Progenitor cell of endocrine pancreas (in vitro differentiated cells): ENCODE results near the gene SSBP2. TPM values are rescaled to one million over a fixed set of nuclear protein-coding genes. Genes with fewer than 3 reads are reported as not detected.
"Not testable (repeated sequence)": the region's sequence is repeated elsewhere in the genome, so short reads cannot be mapped to it uniquely, and the experiment has no call there.

Experiments used
- DNase-seq: peaks from one replicate; pipeline ENCODE4 v3.0.0; 2021; ENCODE audit warnings: low spot score; ENCODE audit not compliant: unreplicated experiment
- H3K27ac Mint-ChIP-seq: 2 replicates; pipeline ENCODE4 v1.8.0; 2021; ENCODE audit warnings: mild to moderate bottlenecking, moderate library complexity, mixed read lengths
- H3K27me3 Mint-ChIP-seq: 2 replicates; pipeline ENCODE4 v1.8.0; 2021; ENCODE audit warnings: mixed read lengths
- H3K36me3 Mint-ChIP-seq: 2 replicates; pipeline ENCODE4 v1.8.0; 2022; ENCODE audit warnings: mixed read lengths; ENCODE audit not compliant: insufficient read depth
- H3K4me1 Mint-ChIP-seq: 2 replicates; pipeline ENCODE4 v1.8.0; 2021; ENCODE audit warnings: low read depth, mixed read lengths
- H3K4me3 Mint-ChIP-seq: 2 replicates; pipeline ENCODE4 v1.8.0; 2021; ENCODE audit warnings: low read depth, mild to moderate bottlenecking, moderate library complexity, mixed read lengths
- H3K9me3 Mint-ChIP-seq: 2 replicates; pipeline ENCODE4 v1.8.0; 2021; ENCODE audit warnings: low read depth, mixed read lengths
- total RNA-seq: library from RNA; stranded (reverse); gene quantifications from 2 replicates; pipeline ENCODE4 v1.2.1, GENCODE V29; 2021
- TF ChIP-seq, protein P1 (sequence below): fragments of 200-600 bp; sonication (generic); IDR thresholded peaks from one replicate; pipeline ENCODE4 v1.5.0; 2021; ENCODE audit warnings: antibody characterized with exemption, mild to moderate bottlenecking; ENCODE audit not compliant: unreplicated experiment

SSBP2 gene
- total RNA-seq, 1 donor from 2014 or later, result 66.6 TPM

DNA sequence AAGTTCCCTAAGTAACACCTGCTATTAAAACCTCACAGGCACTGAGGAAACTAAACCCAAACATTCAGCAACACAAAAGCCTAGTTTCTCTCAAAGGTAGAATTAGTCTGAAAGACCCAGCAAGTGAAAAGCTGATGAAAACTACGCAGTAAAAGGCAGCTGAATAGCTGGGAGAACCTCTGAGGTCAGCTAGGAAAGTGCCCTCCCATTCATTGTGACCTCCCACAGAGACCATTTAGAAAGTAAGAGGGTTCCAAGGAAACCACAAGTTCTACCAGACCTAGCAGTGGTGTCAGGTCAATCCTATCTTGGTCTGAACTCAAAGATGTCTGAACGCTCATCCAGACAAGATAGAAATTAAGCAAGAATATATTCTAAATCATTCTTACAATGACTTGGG is 144.7 kb downstream of the SSBP2 start:
- Mint-ChIP-seq H3K4me3 (no peak overlapping the region), H3K27me3 (no peaks in the 10 kb centered on the region), H3K4me1 (peaks cover 8% of the 10 kb centered on the region), H3K27ac (no peak overlapping the region), H3K36me3 (peaks cover 19% of the 10 kb centered on the region), H3K9me3 (peaks cover 4% of the 10 kb centered on the region)
- TF ChIP-seq, protein P1, sequence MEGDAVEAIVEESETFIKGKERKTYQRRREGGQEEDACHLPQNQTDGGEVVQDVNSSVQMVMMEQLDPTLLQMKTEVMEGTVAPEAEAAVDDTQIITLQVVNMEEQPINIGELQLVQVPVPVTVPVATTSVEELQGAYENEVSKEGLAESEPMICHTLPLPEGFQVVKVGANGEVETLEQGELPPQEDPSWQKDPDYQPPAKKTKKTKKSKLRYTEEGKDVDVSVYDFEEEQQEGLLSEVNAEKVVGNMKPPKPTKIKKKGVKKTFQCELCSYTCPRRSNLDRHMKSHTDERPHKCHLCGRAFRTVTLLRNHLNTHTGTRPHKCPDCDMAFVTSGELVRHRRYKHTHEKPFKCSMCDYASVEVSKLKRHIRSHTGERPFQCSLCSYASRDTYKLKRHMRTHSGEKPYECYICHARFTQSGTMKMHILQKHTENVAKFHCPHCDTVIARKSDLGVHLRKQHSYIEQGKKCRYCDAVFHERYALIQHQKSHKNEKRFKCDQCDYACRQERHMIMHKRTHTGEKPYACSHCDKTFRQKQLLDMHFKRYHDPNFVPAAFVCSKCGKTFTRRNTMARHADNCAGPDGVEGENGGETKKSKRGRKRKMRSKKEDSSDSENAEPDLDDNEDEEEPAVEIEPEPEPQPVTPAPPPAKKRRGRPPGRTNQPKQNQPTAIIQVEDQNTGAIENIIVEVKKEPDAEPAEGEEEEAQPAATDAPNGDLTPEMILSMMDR, result no peak
- no peak for DNase-seq

DNA sequence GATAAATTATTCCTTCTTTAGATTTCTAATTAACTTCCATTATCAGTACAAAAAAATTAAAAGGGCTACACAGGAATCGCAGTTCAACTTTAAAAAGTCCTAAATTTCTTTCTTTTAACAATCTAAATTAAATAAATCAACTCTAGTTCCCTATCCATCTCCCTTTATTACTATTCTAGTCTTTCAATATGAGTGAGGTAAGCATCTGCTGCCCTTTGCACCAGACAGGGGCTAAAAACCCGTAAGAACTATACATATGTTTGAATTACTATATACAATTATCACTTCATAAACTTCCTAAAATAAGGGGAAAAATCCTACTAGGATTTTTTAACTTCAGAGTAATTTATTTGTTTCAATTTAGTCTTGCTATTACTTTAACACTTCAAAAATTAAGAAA is 145.6 kb downstream of the SSBP2 start:
- no peak for DNase-seq
- peaks cover 8% of the 10 kb centered on the region for H3K4me1 Mint-ChIP-seq
- no peak overlapping the region for H3K4me3 Mint-ChIP-seq
- TF ChIP-seq, protein P1, result no peak
- no peak overlapping the region for H3K27ac Mint-ChIP-seq
- H3K36me3 Mint-ChIP-seq, result peaks cover 13% of the 10 kb centered on the region
- no peaks in the 10 kb centered on the region for H3K27me3 Mint-ChIP-seq
- peaks cover 4% of the 10 kb centered on the region for H3K9me3 Mint-ChIP-seq

GRCh38 chr5:81604193-81604592 is 146.7 kb downstream of the SSBP2 start:
- Mint-ChIP-seq H3K27me3 (no peaks in the 10 kb centered on the region), H3K4me3 (no peak overlapping the region), H3K36me3 (peaks cover 8% of the 10 kb centered on the region), H3K9me3 (no peaks in the 10 kb centered on the region), H3K4me1 (peaks cover 8% of the 10 kb centered on the region), H3K27ac (no peak overlapping the region)
- DNase-seq, result no peak
- TF ChIP-seq, protein P1, result no peak

- H3K27ac Mint-ChIP-seq, result no peak overlapping the region
- TF ChIP-seq, protein P1, result no peak
- peaks cover 18% of the 10 kb centered on the region for H3K36me3 Mint-ChIP-seq
- peaks cover 8% of the 10 kb centered on the region for H3K4me1 Mint-ChIP-seq
- H3K9me3 Mint-ChIP-seq, result peaks cover 9% of the 10 kb centered on the region
- no peak for DNase-seq
- H3K27me3 Mint-ChIP-seq, result no peaks in the 10 kb centered on the region
- H3K4me3 Mint-ChIP-seq, result no peak overlapping the region
Measured at GRCh38 chr5:81601919-81602318, 149.0 kb downstream of the SSBP2 start.

GRCh38 chr5:81592085-81592484 is 158.8 kb downstream of the SSBP2 start:
- not testable (repeated sequence) for H3K27ac Mint-ChIP-seq, H3K4me3 Mint-ChIP-seq, H3K27me3 Mint-ChIP-seq, DNase-seq
- Mint-ChIP-seq H3K9me3 (peaks cover 24% of the 10 kb centered on the region), H3K4me1 (peaks cover 17% of the 10 kb centered on the region), H3K36me3 (peaks cover 35% of the 10 kb centered on the region)

DNA sequence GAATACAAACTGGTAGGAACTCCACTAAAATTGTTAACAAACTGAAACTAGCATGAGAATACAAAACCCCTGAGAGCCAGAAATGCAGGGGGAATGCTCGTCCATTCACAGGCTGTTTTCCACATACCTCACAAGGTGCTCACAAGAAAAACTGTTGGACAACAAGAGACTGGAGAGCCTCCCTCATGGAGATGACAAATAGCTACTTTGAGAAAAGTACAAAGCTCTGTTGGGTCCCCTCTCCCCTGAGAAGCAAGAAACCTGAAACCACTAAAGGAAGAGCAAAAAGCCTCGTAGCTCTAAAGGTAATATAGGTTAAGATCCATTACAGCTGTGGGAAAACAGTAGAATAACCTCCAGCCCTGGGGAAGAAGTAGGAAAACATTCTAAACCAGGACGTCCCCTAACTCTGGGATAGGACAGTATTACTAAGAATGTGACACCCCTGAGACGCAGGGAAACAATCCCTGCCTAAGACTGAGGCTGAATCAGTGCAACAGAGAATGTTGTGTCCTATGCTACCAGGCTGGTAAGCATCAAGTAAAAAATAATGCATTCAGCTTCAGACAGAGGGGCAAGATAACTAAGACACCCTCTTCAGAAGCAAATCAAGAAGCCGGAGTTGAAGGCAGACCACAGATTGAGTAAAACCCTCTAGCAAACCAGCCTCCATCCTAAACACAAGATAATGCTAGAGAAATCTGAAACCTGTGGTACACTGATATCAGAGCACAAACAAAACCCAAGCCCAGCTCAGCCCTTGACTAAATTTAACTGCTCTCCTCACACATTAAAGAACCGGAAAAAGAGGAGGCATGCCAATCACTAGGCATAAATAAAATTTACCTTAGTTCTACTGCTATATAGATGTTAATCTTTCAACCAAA is 160.2 kb downstream of the SSBP2 start:
- no peak overlapping the region for H3K4me3 Mint-ChIP-seq
- peaks cover 17% of the 10 kb centered on the region for H3K4me1 Mint-ChIP-seq
- H3K9me3 Mint-ChIP-seq, result peaks cover 24% of the 10 kb centered on the region
- H3K27ac Mint-ChIP-seq, result peak overlapping the region; percentile 74
- peaks cover 30% of the 10 kb centered on the region for H3K36me3 Mint-ChIP-seq
- TF ChIP-seq, protein P1, result no peak
- DNase-seq, result no peak
- H3K27me3 Mint-ChIP-seq, result no peaks in the 10 kb centered on the region
